NCI-H2107 (cell line): ENCODE results near the gene GSTO2.
A peak's percentile ranks its signal among the peaks of the same experiment; 100 is the strongest.

Experiments used
- DNase-seq: peaks from one replicate; lab custom pipeline; 2025; lab: John Stamatoyannopoulos, UW

GSTO2 gene

DNA sequence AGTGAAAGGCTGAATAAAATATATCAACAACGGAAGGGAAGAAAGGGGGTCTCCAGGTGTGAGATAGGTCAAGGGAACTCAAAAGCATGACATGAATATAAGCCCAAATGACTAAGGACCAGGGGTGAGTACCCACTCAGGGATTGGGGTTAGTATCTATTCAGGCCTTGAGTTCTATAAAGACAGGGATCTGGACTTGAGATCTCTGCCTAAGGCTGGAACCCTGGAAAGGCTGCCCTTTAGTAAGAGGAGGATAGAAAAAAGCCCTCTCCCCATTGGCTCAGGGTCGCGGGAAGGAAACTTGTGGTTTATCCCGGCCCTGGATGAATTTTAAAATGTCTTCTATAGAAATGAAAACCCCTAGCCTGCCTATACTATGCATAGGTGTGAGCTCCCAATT lies 71.7 kb downstream of the GSTO2 start:
- no peak for DNase-seq

DNA sequence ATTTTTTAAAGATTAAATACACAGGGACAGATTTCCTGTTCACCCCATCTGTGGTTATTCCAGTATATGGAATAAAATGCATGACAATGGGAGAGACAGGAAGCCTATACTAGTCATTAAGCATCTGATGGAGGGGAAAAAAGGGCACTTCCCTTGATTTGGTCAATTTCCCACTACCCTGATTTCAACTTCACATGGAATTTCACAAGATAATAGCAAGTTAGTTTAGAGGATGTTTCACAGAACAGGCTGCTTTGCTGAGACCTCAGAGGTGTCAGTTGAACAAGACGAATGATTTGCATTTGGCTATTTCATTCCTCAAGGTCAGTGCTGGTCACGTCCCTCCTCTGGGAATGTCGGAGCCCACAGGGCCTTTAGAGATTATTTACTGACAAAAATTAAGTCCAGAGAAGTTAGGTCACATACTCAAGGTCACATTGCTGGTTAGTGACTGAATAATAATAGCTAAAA lies 74.0 kb downstream of the GSTO2 start:
- DNase-seq = no peak

DNA sequence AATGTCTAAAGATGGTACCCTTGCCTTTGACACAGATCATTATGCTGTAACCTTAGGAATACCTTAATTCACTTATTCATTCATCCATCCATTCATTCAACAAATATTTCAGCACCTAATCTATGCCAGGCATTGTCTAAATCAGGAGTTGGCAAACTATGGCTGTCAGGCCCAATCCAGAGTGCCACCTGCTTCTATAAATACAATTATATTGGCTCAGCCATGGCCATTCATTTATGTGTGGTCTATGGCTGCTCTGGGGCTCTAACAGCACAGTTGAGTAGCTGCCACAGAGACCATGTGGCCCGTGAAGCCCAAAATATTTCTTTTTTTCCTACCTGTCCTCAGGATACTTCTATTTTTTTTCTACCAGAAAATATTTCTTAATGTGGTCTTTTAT lies 75.2 kb downstream of the GSTO2 start:
- no peak for DNase-seq

DNA sequence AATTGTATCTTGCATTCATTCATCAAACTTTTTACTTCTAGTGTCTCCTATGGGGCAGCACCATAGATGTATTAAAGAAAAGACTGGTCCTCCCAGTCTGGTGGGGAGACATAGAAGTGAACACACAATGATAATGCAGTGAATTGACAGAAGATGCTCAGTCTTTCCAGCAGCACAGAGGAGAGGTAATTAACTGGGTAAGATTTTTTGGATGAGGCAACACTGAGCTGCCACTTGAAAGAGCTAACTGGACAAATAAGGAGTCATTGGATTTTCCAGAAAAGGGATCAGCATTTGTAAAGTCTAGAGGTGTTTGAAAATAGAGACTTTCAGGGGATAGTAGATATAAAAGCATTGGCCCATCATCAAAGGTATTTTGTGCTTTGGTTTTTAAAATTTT lies 76.5 kb downstream of the GSTO2 start:
- no peak for DNase-seq

DNA sequence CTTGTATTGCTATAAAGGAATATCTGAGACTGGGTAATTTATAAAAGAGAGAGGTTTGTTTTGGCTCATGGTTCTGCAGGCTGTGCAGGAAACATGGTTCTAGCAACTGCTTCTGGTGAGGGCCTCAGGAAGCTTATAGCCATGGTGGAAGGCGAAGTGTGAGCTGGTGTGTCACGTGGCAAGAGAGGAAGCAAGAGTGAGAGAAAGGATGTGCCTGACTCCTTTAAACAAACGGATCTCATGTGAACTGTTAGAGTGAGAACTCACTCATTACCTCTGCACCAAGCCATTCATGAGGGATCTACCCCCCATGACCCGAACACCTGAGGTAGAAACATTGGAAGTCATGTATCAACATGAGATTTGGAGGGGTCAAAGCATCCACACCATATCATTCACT lies 77.0 kb downstream of the GSTO2 start:
- DNase-seq = no peak

DNA sequence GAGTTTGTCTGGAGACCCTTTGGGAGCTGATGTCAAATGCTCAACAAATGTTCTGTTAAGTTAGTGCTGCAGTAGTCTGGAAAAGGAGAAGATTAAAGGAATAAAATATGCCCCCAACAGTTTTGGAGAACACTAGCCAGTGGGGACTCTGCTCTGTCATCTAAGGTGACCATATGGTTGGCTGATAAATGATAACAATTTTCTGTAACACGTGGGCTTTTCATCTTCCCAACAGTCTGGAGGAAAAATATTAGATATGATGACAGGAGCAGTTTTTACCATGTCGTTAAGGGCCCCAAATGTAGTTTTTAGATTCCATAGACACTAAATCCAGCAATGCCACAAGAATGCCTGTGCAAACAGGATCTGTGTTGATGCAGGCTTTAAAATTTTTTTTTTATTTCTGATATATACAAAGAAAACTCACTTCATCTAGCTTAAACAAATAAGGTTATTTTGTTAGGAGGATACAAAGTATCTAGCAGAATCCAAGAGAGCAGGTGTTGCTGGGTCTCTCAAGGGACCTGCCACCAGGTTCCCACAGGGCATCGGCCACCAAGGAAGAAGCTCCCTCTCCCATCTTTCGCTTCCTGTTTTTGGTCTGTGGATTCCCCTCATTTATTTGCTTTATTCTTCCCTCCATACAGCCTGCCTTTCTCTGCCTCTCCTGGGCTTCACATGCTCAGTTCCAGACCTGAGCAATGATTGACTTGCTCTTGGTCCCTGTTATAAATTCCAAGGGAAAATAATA lies 78.5 kb downstream of the GSTO2 start:
- DNase-seq = no peak

DNA sequence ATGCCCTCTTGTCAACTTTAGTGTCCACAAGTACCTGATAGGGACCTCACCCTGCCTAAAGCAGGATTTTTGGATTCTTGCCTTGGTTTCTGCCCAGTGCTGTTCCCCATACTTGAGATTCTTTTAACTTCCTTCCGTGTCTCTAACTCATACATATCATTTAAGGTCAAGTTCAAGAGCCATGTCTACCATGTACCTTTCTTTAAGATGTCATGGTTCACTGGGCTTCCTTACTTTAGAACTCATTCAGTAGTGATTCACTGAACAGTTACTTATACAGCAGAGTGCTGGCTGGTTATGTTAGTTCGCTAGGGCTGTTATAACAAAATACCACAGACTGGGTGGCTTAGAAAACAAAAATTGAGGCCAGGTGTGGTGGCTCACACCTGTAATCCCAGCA lies 79.6 kb downstream of the GSTO2 start:
- no peak for DNase-seq

DNA sequence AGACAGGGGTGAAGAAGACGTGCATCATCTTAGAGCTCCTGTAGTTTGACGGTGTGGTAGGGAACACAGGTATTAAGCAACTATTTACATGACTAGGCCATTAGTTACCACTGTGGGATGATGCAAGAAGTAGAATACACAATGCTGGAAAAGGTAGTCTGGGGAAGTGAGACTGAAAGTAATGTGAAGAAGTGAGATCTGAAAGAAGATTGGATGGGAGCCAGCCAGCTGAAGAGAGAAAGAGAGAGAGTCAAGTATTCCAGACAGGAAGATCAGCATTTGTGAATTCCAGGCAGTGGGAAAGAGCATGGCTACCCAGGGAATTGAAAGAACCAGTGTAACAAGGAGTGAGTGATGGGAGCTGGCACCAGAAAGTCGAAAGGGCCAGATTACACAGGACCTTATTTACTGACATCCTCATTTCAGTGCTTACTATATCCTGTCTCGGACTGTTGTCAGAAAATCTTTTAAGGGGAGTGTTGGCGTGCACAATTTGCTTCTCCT lies 80.7 kb downstream of the GSTO2 start:
- DNase-seq = no peak

DNA sequence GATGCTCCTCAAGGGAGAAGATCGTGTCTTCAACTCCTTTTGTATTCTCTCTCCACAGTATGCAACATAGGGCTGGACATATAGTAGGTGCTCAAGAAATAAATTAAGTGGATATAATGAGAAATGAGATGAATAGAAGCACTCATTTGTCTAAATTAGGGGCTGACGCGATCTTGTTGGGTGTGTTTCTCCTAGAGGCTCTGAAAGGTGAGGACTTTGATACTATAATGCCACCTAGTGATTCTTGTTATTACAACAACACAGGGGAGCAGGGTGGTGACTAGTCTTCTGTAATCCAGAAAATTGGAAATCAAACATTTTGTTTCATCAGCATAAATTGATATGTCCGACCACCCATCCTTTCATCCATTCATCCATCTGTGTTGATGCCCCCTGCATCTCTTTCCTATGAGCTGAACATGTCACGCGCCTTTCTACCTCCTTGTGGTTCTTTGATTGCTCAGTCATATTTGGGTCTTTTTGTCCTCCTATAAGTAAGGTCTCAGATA lies 81.2 kb downstream of the GSTO2 start:
- DNase-seq = no peak

DNA sequence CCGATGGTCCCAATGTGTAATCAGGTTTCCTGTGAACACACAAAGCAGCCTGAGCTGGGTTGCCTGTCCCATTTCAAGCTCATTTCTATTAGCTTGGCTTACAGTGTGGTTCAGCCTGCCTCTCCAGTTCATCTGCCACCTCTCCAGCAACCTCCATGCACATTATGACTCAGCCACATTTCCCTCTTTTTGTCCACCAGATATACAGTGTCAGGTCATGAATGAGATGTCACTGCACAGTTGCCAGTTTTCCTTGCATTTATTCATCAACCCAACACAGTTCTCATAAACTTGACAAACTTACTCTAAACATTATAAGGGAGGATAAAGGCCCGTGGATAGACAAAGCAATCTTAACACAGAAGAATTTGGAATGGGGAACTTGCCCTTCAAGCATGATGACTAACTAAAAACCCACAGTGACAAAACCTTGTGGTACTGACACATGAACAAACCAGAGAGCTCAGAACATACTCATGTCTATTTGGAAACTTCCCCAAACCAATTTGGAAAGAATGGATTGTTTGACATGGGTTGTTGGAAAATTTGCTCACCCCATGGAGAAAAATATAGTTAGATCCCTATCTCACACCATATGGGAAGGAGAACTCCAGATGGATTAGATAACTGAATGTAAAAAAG lies 82.2 kb downstream of the GSTO2 start:
- DNase-seq = no peak

DNA sequence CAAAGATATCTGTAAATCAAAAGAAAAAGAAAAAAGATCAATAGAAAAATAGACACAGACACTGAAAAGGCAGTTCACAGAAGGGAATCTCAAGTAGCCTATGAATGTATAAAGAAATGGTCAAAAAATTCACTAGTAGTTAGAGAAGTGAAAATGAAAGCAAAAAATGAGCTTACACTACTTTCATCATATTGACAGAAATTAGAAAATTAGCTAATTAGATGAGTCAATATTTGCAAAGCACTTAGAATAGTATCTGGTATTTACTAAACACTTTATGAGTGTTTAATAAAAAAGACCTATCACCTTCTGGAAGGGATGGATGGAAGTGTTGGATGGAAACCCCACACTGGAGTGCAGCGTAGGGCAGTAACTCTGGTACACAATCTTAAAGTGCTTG lies 82.9 kb downstream of the GSTO2 start:
- no peak for DNase-seq

DNA sequence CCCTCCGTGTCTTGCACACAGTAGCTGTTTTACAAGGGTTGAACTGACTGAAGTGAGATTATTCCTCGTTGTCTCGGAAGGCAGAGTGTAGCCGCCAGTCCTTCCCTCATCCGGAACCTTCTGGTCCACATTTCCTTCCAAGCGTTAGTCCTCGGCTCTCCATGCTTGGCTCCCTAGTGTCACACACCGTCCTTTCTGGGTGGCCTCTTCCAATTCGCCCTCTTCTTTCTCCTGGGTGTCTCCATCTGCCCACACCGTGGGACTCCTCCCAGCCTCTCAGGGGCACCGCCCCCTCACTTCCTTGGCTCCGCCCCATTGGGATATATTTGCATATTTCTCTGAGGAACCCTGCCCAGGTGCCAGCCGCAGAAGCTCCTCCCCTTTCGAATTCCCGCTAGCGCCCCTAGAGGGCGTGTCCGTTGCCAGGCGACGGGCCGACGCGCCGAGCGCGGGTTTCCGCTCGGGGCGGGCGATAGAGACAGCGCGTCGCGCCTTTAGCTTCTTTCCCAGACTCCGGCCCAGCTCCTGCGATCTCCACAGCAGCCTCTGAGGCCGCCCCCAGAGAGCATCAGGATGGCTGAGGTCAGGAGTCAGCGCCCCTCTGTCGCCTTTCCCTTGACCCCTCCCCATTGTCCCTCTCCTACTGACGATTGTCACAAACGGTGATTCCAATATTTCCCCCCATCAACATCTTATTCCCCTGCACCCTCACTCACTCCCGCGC lies 84.5 kb downstream of the GSTO2 start, which contains the start of gene CFAP58:
TSS of gene CFAP58 (plus strand) at position 509 of the 724 bp plus-strand sequence. CDS start at position 574, 65 bp downstream.
- DNase-seq = peak; percentile 49
